CD14-positive monocyte (primary cell): ENCODE results near the gene C5orf63. TPM values are rescaled to one million over a fixed set of nuclear protein-coding genes. Genes with fewer than 3 reads are reported as not detected.
"Not testable (repeated sequence)": the region's sequence is repeated elsewhere in the genome, so short reads cannot be mapped to it uniquely, and the experiment has no call there.

Source experiments
- DNase-seq, 3 donors: peaks; one replicate each; pipeline ENCODE4 v3.0.0-alpha.2; 2011 to 2022
- H2AFZ ChIP-seq: 2 replicates; pipeline ENCODE4 v1.6.0; 2012; ENCODE audit warnings: mild to moderate bottlenecking, low read depth, low read length, inconsistent platforms; ENCODE audit not compliant: insufficient read depth, poor library complexity, severe bottlenecking
- H3K27ac ChIP-seq, 2 donors: 1 replicate in 1 of 2; 2 replicates in 1 of 2; pipeline ENCODE4 v1.5.1; 2012 to 2013; ENCODE audit warnings: low read length in 2 of 2, control low read depth in 1 of 2, inconsistent platforms in 1 of 2, low read depth in 1 of 2, mild to moderate bottlenecking in 1 of 2
- H3K27me3 ChIP-seq, 2 donors: one replicate each; pipeline versions ENCODE4 v1.6.0 to v1.6.1; 2011 to 2013; ENCODE audit warnings: low read length in 2 of 2; ENCODE audit not compliant: control insufficient read depth in 2 of 2, insufficient read depth in 2 of 2
- H3K36me3 ChIP-seq, 2 donors: replicated peaks in 1 of 2; 1 replicate in 1 of 2; 2 replicates in 1 of 2; pipeline versions ENCODE4 v1.5.1 to v1.6.1; 2012 to 2013; ENCODE audit warnings: low read length in 2 of 2, control low read depth in 1 of 2, inconsistent platforms in 1 of 2, mild to moderate bottlenecking in 1 of 2; ENCODE audit not compliant: insufficient read depth in 2 of 2, control insufficient read depth in 1 of 2
- H3K4me1 ChIP-seq, 2 donors: 1 replicate in 1 of 2; 2 replicates in 1 of 2; pipeline versions ENCODE4 v1.5.1 to v1.6.1; 2012 to 2013; ENCODE audit warnings: low read length in 2 of 2, control low read depth in 1 of 2, inconsistent platforms in 1 of 2, mild to moderate bottlenecking in 1 of 2, moderate library complexity in 1 of 2; ENCODE audit not compliant: insufficient read depth in 2 of 2, control insufficient read depth in 1 of 2
- H3K4me2 ChIP-seq: replicated peaks from 2 replicates; pipeline ENCODE3; 2012; ENCODE audit warnings: low read length, moderate library complexity, mild to moderate bottlenecking; ENCODE audit not compliant: poor library complexity, severe bottlenecking; ENCODE audit errors: extremely low read depth
- H3K4me3 ChIP-seq, 3 experiments: fragments of 200-600 bp in 1 of 3; sonication (generic) in 1 of 3; replicated peaks in 1 of 3; 1 replicate in 2 of 3; 2 replicates in 1 of 3; pipeline ENCODE4 v1.5.1; 2011 to 2013; ENCODE audit warnings: low read length in 3 of 3, mild to moderate bottlenecking in 3 of 3, control low read depth in 2 of 3, low read depth in 2 of 3, inconsistent platforms in 1 of 3, moderate library complexity in 1 of 3
- H3K79me2 ChIP-seq: 2 replicates; pipeline ENCODE4 v1.6.0; 2012; ENCODE audit warnings: mild to moderate bottlenecking, control low read depth, inconsistent platforms, low read length, moderate library complexity; ENCODE audit not compliant: insufficient read depth
- H3K9ac ChIP-seq: 2 replicates; pipeline ENCODE4 v1.6.0; 2017; ENCODE audit warnings: low read length, mild to moderate bottlenecking; ENCODE audit not compliant: insufficient read depth, poor library complexity, severe bottlenecking
- H3K9me3 ChIP-seq, 2 donors: replicated peaks in 1 of 2; 1 replicate in 1 of 2; 2 replicates in 1 of 2; pipeline versions ENCODE4 v1.5.1 to v1.6.1; 2012 to 2013; ENCODE audit warnings: low read length in 2 of 2, control low read depth in 1 of 2; ENCODE audit not compliant: control insufficient read depth in 1 of 2, insufficient read depth in 1 of 2
- H4K20me1 ChIP-seq: 2 replicates; pipeline ENCODE4 v1.6.0; 2012; ENCODE audit warnings: mild to moderate bottlenecking, low read length, control low read depth, moderate library complexity; ENCODE audit not compliant: insufficient read depth
- H3K27ac Mint-ChIP-seq, 7 donors: one replicate each; pipeline ENCODE4 v1.8.0; 2020; ENCODE audit warnings: mild to moderate bottlenecking in 7 of 7, mixed read lengths in 7 of 7, moderate library complexity in 6 of 7, inconsistent platforms in 2 of 7
- H3K27me3 Mint-ChIP-seq, 3 donors: one replicate each; pipeline ENCODE4 v1.8.0; 2021 to 2022; ENCODE audit warnings: low read depth in 3 of 3, mild to moderate bottlenecking in 3 of 3, mixed read lengths in 3 of 3, moderate library complexity in 3 of 3, inconsistent platforms in 1 of 3
- H3K36me3 Mint-ChIP-seq, 2 donors: one replicate each; pipeline ENCODE4 v1.8.0; 2020; ENCODE audit warnings: mixed read lengths in 2 of 2, inconsistent platforms in 1 of 2, mild to moderate bottlenecking in 1 of 2
- H3K4me1 Mint-ChIP-seq: one replicate; pipeline ENCODE4 v1.8.0; 2020; ENCODE audit warnings: mild to moderate bottlenecking, mixed read lengths
- H3K4me3 Mint-ChIP-seq, 2 donors: one replicate each; pipeline ENCODE4 v1.8.0; 2020; ENCODE audit warnings: mild to moderate bottlenecking in 2 of 2, mixed read lengths in 2 of 2, moderate library complexity in 1 of 2
- H3K9me3 Mint-ChIP-seq, 7 donors: one replicate each; pipeline ENCODE4 v1.8.0; 2020 to 2022; ENCODE audit warnings: mixed read lengths in 7 of 7, mild to moderate bottlenecking in 6 of 7, moderate library complexity in 6 of 7, inconsistent platforms in 2 of 7
- CTCF ChIP-seq: fragments of 200-600 bp; IDR thresholded peaks from one replicate; pipeline ENCODE4 v1.8.0; 2022; ENCODE audit warnings: antibody characterized with exemption, mild to moderate bottlenecking
- WGBS: methylation state at CpG from one replicate; pipeline ENCODE4 v1.1.5; 2013; ENCODE audit warnings: missing lambda C conversion rate; ENCODE audit not compliant: insufficient coverage; 5-methylcytosine and 5-hydroxymethylcytosine counted together
- intact Hi-C, 2 donors: fragments of 100-400 bp; cut with micrococcal nuclease; formaldehyde crosslinking; loops; one replicate each; pipeline versions ENCODE4 v1.15.0 to v1.15.1; 2023
- polyA plus RNA-seq, 3 donors: library from polyadenylated mRNA; depleted of rRNA in 1 of 3; unstranded in 2 of 3; stranded (reverse) in 1 of 3; fragments of 300-500 nt in 2 of 3; fragments of >200 nt in 1 of 3; fragmentation: Illumina TruSeq in 2 of 3; gene quantifications; 1 replicate in 2 of 3; 2 replicates in 1 of 3; pipeline ENCODE4 v1.2.3, GENCODE V29; 2012 to 2021

Gene C5orf63
- polyA plus RNA-seq, 3 donors: 0.27 to 1.5 TPM; not detected in 1

GRCh38 chr5:127006744-127007143, 66.6 kb downstream of the C5orf63 start:
- H3K9me3 ChIP-seq: no peaks in the 10 kb centered on the region
- TF ChIP-seq CTCF: no peak
- H3K27ac ChIP-seq: no peak overlapping the region
- peaks cover 0 to 4% (median 0%) of the 10 kb centered on the region in 7 donors for H3K9me3 Mint-ChIP-seq
- H3K4me1 ChIP-seq: no peaks in the 10 kb centered on the region
- no peak for DNase-seq
- H3K9ac ChIP-seq: no peak overlapping the region
- intact Hi-C loops: no loop called here
- no CpG with 5 or more reads among the region's 5 CpGs for WGBS
- H3K79me2 ChIP-seq: no peaks in the 10 kb centered on the region
- H3K36me3 Mint-ChIP-seq: no peaks in the 10 kb centered on the region
- H3K36me3 ChIP-seq: no peaks in the 10 kb centered on the region
- no peak overlapping the region for H3K27ac Mint-ChIP-seq
- no peaks in the 10 kb centered on the region for H3K27me3 Mint-ChIP-seq
- no peak overlapping the region for H3K4me3 Mint-ChIP-seq
- no peak overlapping the region for H3K4me2 ChIP-seq
- H4K20me1 ChIP-seq: no peaks in the 10 kb centered on the region
- no peak overlapping the region for H3K4me3 ChIP-seq
- peak overlapping the region; percentile 6 for H2AFZ ChIP-seq
- H3K27me3 ChIP-seq: no peaks in the 10 kb centered on the region
- H3K4me1 Mint-ChIP-seq: no peaks in the 10 kb centered on the region

GRCh38 chr5:127005282-127005681, 68.0 kb downstream of the C5orf63 start:
- H2AFZ ChIP-seq, H4K20me1 ChIP-seq, H3K27me3 Mint-ChIP-seq, H3K4me2 ChIP-seq, H3K27ac Mint-ChIP-seq, H3K9me3 Mint-ChIP-seq, H3K4me1 ChIP-seq, H3K9ac ChIP-seq, H3K36me3 Mint-ChIP-seq, H3K4me3 ChIP-seq, DNase-seq, H3K79me2 ChIP-seq, intact Hi-C loops, H3K9me3 ChIP-seq, H3K4me3 Mint-ChIP-seq, H3K27ac ChIP-seq, H3K27me3 ChIP-seq, H3K36me3 ChIP-seq, H3K4me1 Mint-ChIP-seq: not testable (repeated sequence)
- no CpG with 5 or more reads among the region's 3 CpGs for WGBS
